Jurkat, Clone E6-1 (cell line): ENCODE measurements around the gene RSPRY1.
A peak's percentile ranks its signal among the peaks of the same experiment; 100 is the strongest.

Experiments
- DNase-seq: peaks from one replicate; pipeline ENCODE4 v3.0.0-alpha.2; 2011; ENCODE audit warnings: low read depth, low spot score
- H3K4me3 ChIP-seq: 2 replicates; pipeline ENCODE4 v1.5.1; 2011; ENCODE audit warnings: mild to moderate bottlenecking, low read length, control low read depth, moderate library complexity

RSPRY1 gene

GRCh38 chr16:57283214-57283958 is 97.3 kb downstream of the RSPRY1 start:
- no peak for DNase-seq
- no peak overlapping the region for H3K4me3 ChIP-seq

- no peak for DNase-seq
- no peak overlapping the region for H3K4me3 ChIP-seq
Measured at GRCh38 chr16:57283959-57284208, 97.8 kb downstream of the RSPRY1 start.

DNA sequence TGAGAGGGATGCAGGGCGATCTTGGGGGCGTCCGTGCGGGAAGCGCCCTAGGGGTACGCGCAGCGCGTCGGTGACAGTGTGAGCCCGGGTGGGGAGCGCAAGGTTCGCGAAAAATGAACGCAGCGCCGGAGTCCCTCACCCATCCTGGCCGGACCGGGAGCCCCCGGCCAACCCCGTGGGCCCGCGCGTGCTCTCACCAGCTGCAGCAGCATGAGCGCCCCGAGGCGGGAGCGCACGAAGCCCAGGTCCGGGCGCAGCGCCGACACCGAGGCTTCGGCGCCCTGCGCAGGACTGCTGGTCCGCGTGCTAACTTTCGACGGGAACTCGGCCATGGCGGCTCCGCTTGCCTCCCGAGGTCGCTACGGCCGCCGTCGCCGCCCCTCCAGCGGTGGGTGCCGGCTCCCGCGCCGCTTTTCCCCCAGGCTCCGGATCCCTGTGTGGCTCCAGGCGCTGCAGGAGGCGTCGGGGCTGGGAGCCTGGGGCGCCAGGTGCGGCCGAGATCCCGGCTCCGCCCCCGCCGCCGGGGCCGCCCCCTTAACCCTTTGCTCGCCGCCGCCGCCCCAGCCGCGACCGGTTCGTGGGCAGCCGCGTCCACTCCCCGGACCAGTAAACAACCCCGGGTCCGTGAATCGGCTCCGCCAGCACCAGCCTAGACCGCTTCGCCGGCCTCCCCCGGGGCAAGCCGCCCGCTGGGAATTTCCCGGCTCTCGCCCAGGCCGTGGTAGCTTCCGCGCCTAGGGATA is 98.3 kb downstream of the RSPRY1 start, which contains the start of gene PLLP:
Gene PLLP, minus strand, starts transcription at position 464 of the 743 bp plus-strand sequence. Its CDS starts 132 bp downstream, at position 332.
- no peak for DNase-seq
- H3K4me3 ChIP-seq = peak within 1 kb of the TSS; percentile 15

- no peak for DNase-seq
- H3K4me3 ChIP-seq = no peak overlapping the region
Measured at GRCh38 chr16:57284952-57285363, 98.8 kb downstream of the RSPRY1 start.

DNA sequence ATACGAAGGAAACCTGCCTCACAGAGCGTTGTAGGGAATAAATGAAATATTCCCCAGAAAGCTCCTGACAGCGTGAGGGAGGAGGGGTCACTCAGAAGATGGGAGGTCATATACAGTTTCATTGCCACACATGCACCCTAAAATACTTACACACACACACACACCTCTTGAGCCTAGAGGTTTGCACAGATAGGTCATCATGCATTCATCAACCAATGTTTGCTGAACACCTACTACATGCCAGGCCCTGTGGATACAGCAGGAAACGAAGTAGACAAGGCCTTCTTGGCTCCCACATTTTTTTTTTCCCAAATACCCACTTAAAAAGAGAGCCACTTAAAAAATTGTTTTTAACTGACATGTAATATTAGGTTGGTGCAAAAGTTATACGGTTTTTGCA is 99.2 kb downstream of the RSPRY1 start:
- no peak for DNase-seq
- H3K4me3 ChIP-seq = no peak overlapping the region

- H3K4me3 ChIP-seq = no peak overlapping the region
- DNase-seq = no peak
Measured at GRCh38 chr16:57289391-57290257, 103.5 kb downstream of the RSPRY1 start.
